ENCODE data around the gene NAGS. TPM values are rescaled to one million over a fixed set of nuclear protein-coding genes. Genes with fewer than 3 reads are reported as not detected.

The NAGS gene
- total and polyA plus RNA-seq, 2 donors (not counting 1 experiment from before 2014, with no cell fraction given), result 0.66 to 2.2 TPM

DNA sequence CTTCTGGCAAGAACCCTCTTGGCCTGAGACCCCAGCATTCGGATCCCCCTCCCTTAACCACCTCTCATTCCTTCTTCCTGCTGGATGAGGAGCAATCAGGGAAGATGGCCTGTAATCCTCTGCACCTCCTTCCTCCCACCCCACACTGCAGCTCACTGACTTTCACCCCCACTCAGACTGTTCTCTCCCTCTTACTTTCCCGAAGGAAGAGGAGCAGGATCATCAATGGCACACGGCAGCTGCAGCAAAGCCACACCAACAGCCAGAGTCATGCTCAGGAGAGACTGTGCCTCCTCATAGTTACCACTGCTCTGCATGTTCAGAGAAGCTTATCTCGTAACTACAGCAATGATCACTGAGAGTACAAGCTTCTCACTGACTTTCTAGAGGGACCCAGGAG is 20.4 kb downstream of the NAGS start:
- WGBS (ENCODE audit: insufficient coverage), result 94% methylated on average over 4 of the region's 4 CpGs
- Histone ChIP-seq H3K79me2 (ENCODE audit: control insufficient read depth, insufficient read depth, low read length) (no peaks in the 10 kb centered on the region), H3K36me3 (replicated peaks in 1 of 2; ENCODE audit: control extremely low read depth in 1 of 2, control insufficient read depth in 1 of 2, extremely low read depth in 1 of 2, insufficient read depth in 2 of 2, low read length in 1 of 2) (no peaks in the 10 kb centered on the region), H3K9me3 (ENCODE audit: control extremely low read depth in 1 of 3, control insufficient read depth in 2 of 3, insufficient read depth in 1 of 3, low read length in 2 of 3) (no peaks in the 10 kb centered on the region), H2AFZ (ENCODE audit: insufficient read depth, low read depth, low read length, poor library complexity, severe bottlenecking) (no peak overlapping the region), H3K4me2 (replicated peaks; ENCODE audit: low read depth, low read length, poor library complexity, severe bottlenecking) (no peak overlapping the region), H3K4me3 (ENCODE audit: control extremely low read depth in 1 of 5, extremely low read depth in 1 of 5, insufficient read depth in 1 of 5, low read depth in 2 of 5, low read length in 4 of 5) (no peak overlapping the region), H3K27ac (ENCODE audit: low read length in 2 of 2) (no peak overlapping the region), H3K4me1 (ENCODE audit: control insufficient read depth in 2 of 2, insufficient read depth in 2 of 2, low read length in 2 of 2) (no peaks in the 10 kb centered on the region), H3K27me3 (replicated peaks in 1 of 4; ENCODE audit: control extremely low read depth in 1 of 4, control insufficient read depth in 3 of 4, insufficient read depth in 4 of 4, low read length in 3 of 4) (no peaks in the 10 kb centered on the region), H3K9ac (ENCODE audit: low read length) (no peak overlapping the region), H4K20me1 (ENCODE audit: control insufficient read depth, insufficient read depth, low read length, poor library complexity, severe bottlenecking) (no peaks in the 10 kb centered on the region)
- H3K9me3 Mint-ChIP-seq (ENCODE audit: insufficient read depth), result no peaks in the 10 kb centered on the region
- ATAC-seq (ENCODE audit: low read depth), result no peak
- no peak overlapping the region for H3K4me3 Mint-ChIP-seq
- no peak for DNase-seq
- CTCF ChIA-PET, result interaction anchor here (2.7 kb wide), 1 partner anchor 16 kb away, joined by 9 read pairs; no protein-coding TSS in a partner anchor
- POLR2A ChIA-PET, result interaction anchor here (0.6 kb wide), 1 partner anchor 63 kb away, joined by 5 read pairs; no protein-coding TSS in a partner anchor
- no peaks in the 10 kb centered on the region for H3K4me1 Mint-ChIP-seq
- H3K27me3 Mint-ChIP-seq, result no peaks in the 10 kb centered on the region
- intact Hi-C loops (cut with micrococcal nuclease), result no loop called here
- TF ChIP-seq, protein P1, sequence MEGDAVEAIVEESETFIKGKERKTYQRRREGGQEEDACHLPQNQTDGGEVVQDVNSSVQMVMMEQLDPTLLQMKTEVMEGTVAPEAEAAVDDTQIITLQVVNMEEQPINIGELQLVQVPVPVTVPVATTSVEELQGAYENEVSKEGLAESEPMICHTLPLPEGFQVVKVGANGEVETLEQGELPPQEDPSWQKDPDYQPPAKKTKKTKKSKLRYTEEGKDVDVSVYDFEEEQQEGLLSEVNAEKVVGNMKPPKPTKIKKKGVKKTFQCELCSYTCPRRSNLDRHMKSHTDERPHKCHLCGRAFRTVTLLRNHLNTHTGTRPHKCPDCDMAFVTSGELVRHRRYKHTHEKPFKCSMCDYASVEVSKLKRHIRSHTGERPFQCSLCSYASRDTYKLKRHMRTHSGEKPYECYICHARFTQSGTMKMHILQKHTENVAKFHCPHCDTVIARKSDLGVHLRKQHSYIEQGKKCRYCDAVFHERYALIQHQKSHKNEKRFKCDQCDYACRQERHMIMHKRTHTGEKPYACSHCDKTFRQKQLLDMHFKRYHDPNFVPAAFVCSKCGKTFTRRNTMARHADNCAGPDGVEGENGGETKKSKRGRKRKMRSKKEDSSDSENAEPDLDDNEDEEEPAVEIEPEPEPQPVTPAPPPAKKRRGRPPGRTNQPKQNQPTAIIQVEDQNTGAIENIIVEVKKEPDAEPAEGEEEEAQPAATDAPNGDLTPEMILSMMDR (IDR thresholded peaks at IDR 0.05), result no peak
- no peak for TF ChIP-seq EZH2 (IDR thresholded peaks at IDR 0.05; ENCODE audit: borderline replicate concordance, insufficient read depth, low read depth, low read length, poor library complexity, severe bottlenecking)
- H3K27ac Mint-ChIP-seq, result no peak overlapping the region

DNA sequence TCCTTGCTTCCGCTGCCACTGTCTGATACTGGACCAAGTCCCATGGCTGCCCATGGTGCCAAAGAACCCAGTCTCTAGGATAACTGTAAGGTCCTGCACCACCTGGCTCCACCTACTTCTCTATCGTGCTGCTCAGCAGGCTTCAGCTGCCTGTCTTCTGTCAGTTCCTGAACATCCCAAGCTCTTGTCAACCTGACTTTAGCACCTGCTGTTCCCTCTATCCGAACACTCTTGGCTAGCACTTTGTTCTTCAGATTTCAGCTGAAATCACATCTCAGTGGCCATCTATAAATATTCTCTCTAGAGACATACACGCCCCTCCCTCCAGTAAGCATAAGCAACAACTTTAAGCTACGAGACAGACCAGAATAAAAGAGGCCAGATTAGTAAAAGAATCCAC is 25.3 kb downstream of the NAGS start:
- no peak overlapping the region for H3K27ac Mint-ChIP-seq
- ATAC-seq (ENCODE audit: low read depth) (no peak), DNase-seq (no peak)
- H3K79me2 ChIP-seq (ENCODE audit: control insufficient read depth, insufficient read depth, low read length), result no peaks in the 10 kb centered on the region
- intact Hi-C loops (cut with micrococcal nuclease), result no loop called here
- no peak overlapping the region for H3K4me3 Mint-ChIP-seq
- peaks cover 6% of the 10 kb centered on the region in 2 donors for H3K4me1 ChIP-seq (ENCODE audit: control insufficient read depth in 2 of 2, insufficient read depth in 2 of 2, low read length in 2 of 2)
- H3K27ac ChIP-seq (ENCODE audit: low read length in 2 of 2), result no peak overlapping the region
- H3K27me3 Mint-ChIP-seq, result no peaks in the 10 kb centered on the region
- TF ChIP-seq, protein P1 (IDR thresholded peaks at IDR 0.05), result no peak
- no peak for TF ChIP-seq EZH2 (IDR thresholded peaks at IDR 0.05; ENCODE audit: borderline replicate concordance, insufficient read depth, low read depth, low read length, poor library complexity, severe bottlenecking)
- H3K9me3 Mint-ChIP-seq (ENCODE audit: insufficient read depth), result no peaks in the 10 kb centered on the region
- ChIA-PET POLR2A (no interaction called here), CTCF (interaction anchor here (1.0 kb wide), 2 partner anchors 11 to 13 kb away, joined by 3 read pairs; no protein-coding TSS in a partner anchor)
- peaks cover 0 to 17% of the 10 kb centered on the region in 2 experiments for H3K36me3 ChIP-seq (replicated peaks in 1 of 2; ENCODE audit: control extremely low read depth in 1 of 2, control insufficient read depth in 1 of 2, extremely low read depth in 1 of 2, insufficient read depth in 2 of 2, low read length in 1 of 2)
- no peaks in the 10 kb centered on the region for H3K9me3 ChIP-seq (ENCODE audit: control extremely low read depth in 1 of 3, control insufficient read depth in 2 of 3, insufficient read depth in 1 of 3, low read length in 2 of 3)
- WGBS (ENCODE audit: insufficient coverage), result 94% methylated on average over 5 of the region's 5 CpGs
- H3K4me1 Mint-ChIP-seq, result peaks cover 9% of the 10 kb centered on the region
- no peak overlapping the region for H3K4me3 ChIP-seq (ENCODE audit: control extremely low read depth in 1 of 5, extremely low read depth in 1 of 5, insufficient read depth in 1 of 5, low read depth in 2 of 5, low read length in 4 of 5)
- no peak overlapping the region for H3K4me2 ChIP-seq (replicated peaks; ENCODE audit: low read depth, low read length, poor library complexity, severe bottlenecking)
- no peak overlapping the region for H2AFZ ChIP-seq (ENCODE audit: insufficient read depth, low read depth, low read length, poor library complexity, severe bottlenecking)
- no peak overlapping the region for H3K9ac ChIP-seq (ENCODE audit: low read length)
- H3K27me3 ChIP-seq (replicated peaks in 1 of 4; ENCODE audit: control extremely low read depth in 1 of 4, control insufficient read depth in 3 of 4, insufficient read depth in 4 of 4, low read length in 3 of 4), result no peaks in the 10 kb centered on the region
- H4K20me1 ChIP-seq (ENCODE audit: control insufficient read depth, insufficient read depth, low read length, poor library complexity, severe bottlenecking), result no peaks in the 10 kb centered on the region

Measured in B cell (primary cell).